A673 (cell line): ENCODE data around the gene MRGPRD. TPM values are rescaled to one million over a fixed set of nuclear protein-coding genes. Genes with fewer than 3 reads are reported as not detected.

Experiments
- BruUV-seq: library from RNA; stranded (reverse); fragments of 400-500 nt; replicated peaks from 2 replicates; lab custom pipeline; 2021; lab: Mats Ljungman, UMichigan
- CTCF ChIA-PET: fragments of 300-600 bp; sonication (Branson Sonifier 250); formaldehyde crosslinking; loops from one replicate; lab custom pipeline; 2022; ENCODE audit warnings: antibody characterized with exemption; lab: Charles Lee
- POLR2A ChIA-PET: fragments of 300-600 bp; sonication (Branson Sonifier 250); formaldehyde crosslinking; loops from one replicate; lab custom pipeline; 2022; ENCODE audit warnings: antibody characterized with exemption; ENCODE audit not compliant: low non-redundant PET; lab: Charles Lee
- DNase-seq: peaks from one replicate; pipeline ENCODE4 v3.0.0-alpha.2; 2015; ENCODE audit warnings: low spot score
- H3K27ac ChIP-seq: fragments of 200-600 bp; sonication (generic); 2 replicates; pipeline ENCODE4 v1.5.1; 2016; ENCODE audit warnings: mixed run types, low read depth, mild to moderate bottlenecking, mixed read lengths, antibody characterized with exemption, low read length; ENCODE audit not compliant: poor library complexity, severe bottlenecking
- H3K27me3 ChIP-seq: fragments of 200-600 bp; sonication (generic); replicated peaks from 2 replicates; pipeline ENCODE4 v1.6.1; 2017; ENCODE audit warnings: mixed run types, low read depth, mild to moderate bottlenecking, mixed read lengths, antibody characterized with exemption, low read length; ENCODE audit not compliant: insufficient read depth, poor library complexity
- H3K36me3 ChIP-seq: fragments of 200-600 bp; sonication (generic); 2 replicates; pipeline ENCODE4 v1.6.1; 2016; ENCODE audit warnings: mixed run types, mild to moderate bottlenecking, mixed read lengths, antibody characterized with exemption, low read length; ENCODE audit not compliant: insufficient read depth, poor library complexity, severe bottlenecking
- H3K4me1 ChIP-seq: fragments of 200-600 bp; sonication (generic); 2 replicates; pipeline ENCODE4 v1.6.1; 2017; ENCODE audit warnings: mixed run types, mild to moderate bottlenecking, mixed read lengths, antibody characterized with exemption, low read length; ENCODE audit not compliant: insufficient read depth, poor library complexity, severe bottlenecking
- H3K4me3 ChIP-seq: fragments of 200-600 bp; sonication (generic); 2 replicates; pipeline ENCODE4 v1.5.1; 2016; ENCODE audit warnings: low read depth, mixed run types, mild to moderate bottlenecking, mixed read lengths, low read length; ENCODE audit not compliant: poor library complexity, severe bottlenecking
- H3K9me3 ChIP-seq: fragments of 200-600 bp; sonication (generic); 2 replicates; pipeline ENCODE4 v1.6.1; 2016; ENCODE audit warnings: mixed run types, low read depth, mild to moderate bottlenecking, mixed read lengths, antibody characterized with exemption, low read length; ENCODE audit not compliant: poor library complexity, severe bottlenecking
- CTCF ChIP-seq: fragments of 300-800, 200-600 bp; sonication (generic); conservative IDR thresholded peaks from 2 replicates; pipeline ENCODE4 v1.5.1; 2017; ENCODE audit warnings: low read depth, mild to moderate bottlenecking, antibody characterized with exemption, low read length, moderate library complexity, mixed read lengths
- EZH2 ChIP-seq: fragments of 200-600 bp; sonication (generic); IDR thresholded peaks from 2 replicates; pipeline ENCODE4 v1.6.1; 2017; ENCODE audit warnings: borderline replicate concordance, low read depth, mild to moderate bottlenecking, mixed read lengths, antibody characterized with exemption, low read length; ENCODE audit not compliant: poor library complexity, severe bottlenecking
- intact Hi-C: fragments of 100-400 bp; cut with micrococcal nuclease; formaldehyde crosslinking; loops from one replicate; pipeline ENCODE4 v1.10.0; 2022; ENCODE audit not compliant: unreplicated experiment
- total RNA-seq: library from RNA; stranded (reverse); gene quantifications from 2 replicates; pipeline ENCODE4 v1.2.3, GENCODE V29; 2021

The MRGPRD gene
- total RNA-seq, 1 experiment from 2014 or later, result not detected

- no peaks in the 10 kb centered on the region for H3K27me3 ChIP-seq
- no peak for DNase-seq
- H3K4me1 ChIP-seq, result no peaks in the 10 kb centered on the region
- intact Hi-C loops, result no loop called here
- H3K36me3 ChIP-seq, result no peaks in the 10 kb centered on the region
- POLR2A ChIA-PET, result no interaction called here
- no peak overlapping the region for H3K4me3 ChIP-seq
- CTCF ChIA-PET, result no interaction called here
- BruUV-seq, result no TSS peak
- TF ChIP-seq CTCF (no peak), EZH2 (no peak)
- no peaks in the 10 kb centered on the region for H3K9me3 ChIP-seq
- no peak overlapping the region for H3K27ac ChIP-seq
Observed at GRCh38 chr11:68966894-68967780, 13.6 kb downstream of the MRGPRD start.

- DNase-seq, result no peak
- Histone ChIP-seq H3K4me1 (no peaks in the 10 kb centered on the region), H3K4me3 (no peak overlapping the region), H3K9me3 (no peaks in the 10 kb centered on the region), H3K36me3 (no peaks in the 10 kb centered on the region), H3K27ac (no peak overlapping the region), H3K27me3 (no peaks in the 10 kb centered on the region)
- CTCF ChIA-PET, result no interaction called here
- BruUV-seq, result no TSS peak
- POLR2A ChIA-PET, result no interaction called here
- no peak for TF ChIP-seq EZH2
- TF ChIP-seq CTCF, result no peak
- intact Hi-C loops, result no loop called here
Observed at GRCh38 chr11:68965901-68966853, 14.6 kb downstream of the MRGPRD start.

- DNase-seq, result no peak
- no TSS peak for BruUV-seq
- no peak overlapping the region for H3K27ac ChIP-seq
- no peak overlapping the region for H3K4me3 ChIP-seq
- no peak for TF ChIP-seq CTCF
- TF ChIP-seq EZH2, result no peak
- H3K36me3 ChIP-seq, result no peaks in the 10 kb centered on the region
- POLR2A ChIA-PET, result no interaction called here
- intact Hi-C loops, result no loop called here
- no peaks in the 10 kb centered on the region for H3K27me3 ChIP-seq
- CTCF ChIA-PET, result interaction anchor here (0.5 kb wide), 1 partner anchor 78 kb away, joined by 4 read pairs; no protein-coding TSS in a partner anchor
- H3K4me1 ChIP-seq, result no peaks in the 10 kb centered on the region
- no peaks in the 10 kb centered on the region for H3K9me3 ChIP-seq
Observed at GRCh38 chr11:68963779-68964178, 17.0 kb downstream of the MRGPRD start.
